HG03442 (cell line): ENCODE data around the gene SPNS3.

Source experiments
- ATAC-seq: cut with Tn5 transposase; IDR thresholded peaks from one replicate; pipeline ENCODE4 v1.9.1; 2021; ENCODE audit warnings: mild to moderate bottlenecking, moderate library complexity; ENCODE audit not compliant: unreplicated experiment

SPNS3 gene

DNA sequence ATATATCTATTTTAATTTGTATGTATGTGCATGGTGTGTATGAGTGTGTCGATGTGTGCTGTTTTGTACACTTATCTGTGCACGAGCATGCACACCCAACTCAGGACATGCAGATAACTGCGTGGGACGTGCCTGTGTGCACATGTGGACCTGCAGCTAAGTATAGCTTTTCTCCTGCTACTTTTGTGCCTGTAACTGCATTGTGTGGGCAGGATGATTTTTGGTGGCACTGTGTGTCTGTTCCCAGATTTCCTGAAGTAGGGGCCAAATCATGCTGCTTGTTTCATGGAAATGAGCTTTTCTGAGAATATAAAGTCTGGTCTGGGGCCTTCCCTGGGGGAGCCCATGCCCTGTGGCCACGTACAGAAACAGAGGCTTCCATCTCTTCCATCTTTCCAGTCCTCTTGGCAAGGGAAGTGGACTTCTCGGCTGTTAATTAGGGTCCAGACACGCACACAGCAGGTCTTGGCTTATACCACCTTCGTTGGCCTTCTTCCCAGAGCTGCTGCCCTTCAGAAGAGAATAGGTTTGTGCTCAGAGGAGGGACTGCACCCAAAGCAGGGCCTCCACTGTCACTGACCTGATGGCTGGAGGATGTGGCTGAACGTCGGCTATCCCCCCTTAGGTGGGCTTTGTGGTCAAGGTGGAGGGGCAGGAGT is 30.2 kb downstream of the SPNS3 start:
- no peak for ATAC-seq

- ATAC-seq = no peak
Observed at GRCh38 chr17:4465786-4466185, 32.0 kb downstream of the SPNS3 start.

DNA sequence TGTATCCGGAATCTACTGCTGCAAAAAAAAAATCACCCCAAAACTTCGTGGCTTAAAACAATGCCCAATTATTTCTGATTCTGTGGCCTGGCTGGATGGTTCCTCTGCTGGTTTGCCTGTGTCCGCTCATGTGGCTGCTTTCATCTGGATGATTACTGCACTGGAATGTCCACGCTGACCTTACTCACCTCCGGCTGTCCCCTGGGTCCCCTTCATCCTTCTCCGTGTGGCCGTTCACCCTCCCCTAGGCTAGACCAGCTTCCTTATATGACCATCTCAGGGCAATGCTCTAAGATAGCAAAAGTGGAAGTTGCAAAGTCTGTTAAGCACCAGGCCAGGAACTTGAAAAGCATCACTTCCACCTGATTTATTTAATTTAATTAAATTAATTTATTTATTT is 33.5 kb downstream of the SPNS3 start:
- ATAC-seq = no peak

GRCh38 chr17:4469552-4469951 is 35.8 kb downstream of the SPNS3 start:
- ATAC-seq = no peak

- no peak for ATAC-seq
Observed at GRCh38 chr17:4472286-4472685, 38.5 kb downstream of the SPNS3 start.

DNA sequence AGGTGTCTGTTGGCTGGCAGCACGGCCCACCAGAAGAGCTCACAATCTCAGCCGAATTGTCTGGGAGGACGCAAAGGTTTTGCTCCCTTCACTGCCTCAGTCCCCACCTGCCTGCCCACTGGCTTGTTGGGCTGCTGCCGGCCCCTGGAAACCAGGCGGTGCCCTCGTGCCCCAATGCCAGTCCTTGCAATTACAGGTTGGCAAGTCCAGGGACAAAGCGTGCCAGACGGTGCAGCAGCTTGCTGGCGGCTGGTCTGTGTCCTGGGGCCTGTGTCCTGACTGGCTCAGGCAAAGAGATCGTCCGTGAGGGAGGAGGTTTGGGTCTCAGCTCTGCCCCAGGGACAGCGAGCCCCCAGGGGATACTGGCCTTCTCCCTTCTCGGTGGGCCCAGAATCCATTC is 40.4 kb downstream of the SPNS3 start:
- no peak for ATAC-seq

- ATAC-seq = no peak
Observed at GRCh38 chr17:4475001-4475400, 41.3 kb downstream of the SPNS3 start.

- ATAC-seq = no peak
Observed at GRCh38 chr17:4475463-4475862, 41.7 kb downstream of the SPNS3 start.

DNA sequence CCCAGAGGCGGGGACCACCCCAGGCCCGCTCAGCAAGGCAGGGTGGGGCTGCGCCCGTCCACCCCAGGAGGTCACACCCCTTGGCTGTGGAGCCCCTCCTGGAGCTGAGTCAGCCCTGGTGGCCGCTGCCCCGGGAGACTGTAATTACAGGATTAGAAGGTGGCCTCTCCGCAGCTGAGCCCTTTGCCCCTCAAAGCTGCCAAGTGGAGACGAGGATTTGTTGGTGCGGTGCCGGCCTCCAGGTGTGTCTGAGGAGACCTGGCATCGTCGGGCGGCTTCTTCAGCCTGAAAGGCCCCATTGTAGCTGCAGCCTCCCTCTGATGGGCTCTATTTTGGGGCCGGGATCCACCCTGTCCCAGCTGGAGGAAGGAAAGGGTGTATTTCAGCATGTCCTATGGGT is 42.3 kb downstream of the SPNS3 start:
- ATAC-seq = no peak

- ATAC-seq = no peak
Observed at GRCh38 chr17:4476511-4477070, 42.9 kb downstream of the SPNS3 start.

- ATAC-seq = no peak
Observed at GRCh38 chr17:4477255-4477791, 43.6 kb downstream of the SPNS3 start.

DNA sequence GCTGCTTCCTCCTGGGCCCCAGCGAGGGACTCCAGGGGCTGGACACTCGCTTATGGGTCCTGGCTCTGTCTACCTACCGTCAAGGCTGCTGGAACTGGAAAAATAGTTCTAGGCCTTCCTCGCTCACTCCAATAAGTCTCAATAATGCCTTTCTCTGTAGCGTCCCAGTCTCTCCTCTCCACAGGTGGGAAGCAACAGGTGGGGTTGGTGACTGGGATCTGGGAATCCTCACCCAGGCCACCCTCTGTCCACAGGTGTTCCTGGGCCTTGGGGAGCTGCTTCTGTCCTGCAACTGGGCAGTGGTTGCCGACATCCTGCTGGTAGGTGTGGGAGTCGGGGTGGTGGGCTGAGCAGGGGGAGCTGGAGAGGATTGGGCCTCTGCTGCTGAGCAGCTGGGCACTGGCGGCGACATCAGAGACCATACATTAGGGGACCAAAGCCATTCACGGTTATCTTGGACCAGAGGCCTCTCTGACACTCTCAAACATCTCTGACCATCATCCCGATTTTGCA is 44.6 kb downstream of the SPNS3 start:
- no peak for ATAC-seq

GRCh38 chr17:4479340-4479981 is 45.7 kb downstream of the SPNS3 start:
- ATAC-seq = no peak

DNA sequence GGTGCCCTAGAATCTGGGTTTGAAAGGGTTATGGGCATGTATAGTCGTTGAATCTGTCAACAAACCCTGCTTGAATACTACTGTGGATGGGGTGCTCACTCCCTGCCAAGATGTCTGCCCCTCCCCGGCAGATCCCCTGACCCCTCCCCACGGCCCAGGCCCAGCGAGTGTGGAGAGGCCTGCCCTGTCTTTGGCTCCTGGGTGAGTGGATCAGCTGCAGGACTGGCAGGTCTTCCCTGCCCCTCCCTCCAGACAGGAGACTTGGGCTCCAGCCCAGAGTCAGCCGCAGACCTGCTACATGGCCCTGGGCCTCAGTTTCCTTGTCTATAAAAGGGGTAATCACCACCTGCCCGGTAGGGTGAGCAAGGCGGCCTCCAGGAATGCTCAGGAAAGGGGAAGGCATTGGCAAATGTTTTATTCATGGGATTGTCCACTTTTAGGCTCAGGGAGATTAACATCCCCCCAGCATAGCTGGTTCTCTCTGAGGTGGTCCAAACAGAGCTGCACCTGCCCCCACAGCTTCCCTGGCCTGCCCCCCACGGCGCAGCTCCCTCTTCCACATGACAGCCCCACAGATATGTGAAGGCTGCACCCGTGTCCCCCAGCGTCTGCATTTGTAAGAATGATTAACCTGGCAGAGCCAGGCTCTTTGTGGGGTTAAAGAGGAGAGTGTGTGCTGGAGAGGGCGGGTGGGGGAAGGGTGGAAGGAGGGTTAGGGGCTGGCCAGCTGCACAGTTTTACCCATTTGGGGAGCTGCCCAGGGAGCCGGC is 46.4 kb downstream of the SPNS3 start:
- ATAC-seq = no peak

GRCh38 chr17:4480929-4481898 is 47.5 kb downstream of the SPNS3 start:
- no peak for ATAC-seq

- ATAC-seq = no peak
Observed at GRCh38 chr17:4482338-4483011, 48.7 kb downstream of the SPNS3 start.

GRCh38 chr17:4483012-4483840 is 49.5 kb downstream of the SPNS3 start:
- ATAC-seq = no peak
